ENCODE data around the gene DNAH12. TPM values are rescaled to one million over a fixed set of nuclear protein-coding genes. Genes with fewer than 3 reads are reported as not detected.
"Not testable (repeated sequence)": the region's sequence is repeated elsewhere in the genome, so short reads cannot be mapped to it uniquely, and the experiment has no call there.

DNAH12 gene
- polyA plus RNA-seq, 1 donor from 2014 or later: 1.8 TPM

DNA sequence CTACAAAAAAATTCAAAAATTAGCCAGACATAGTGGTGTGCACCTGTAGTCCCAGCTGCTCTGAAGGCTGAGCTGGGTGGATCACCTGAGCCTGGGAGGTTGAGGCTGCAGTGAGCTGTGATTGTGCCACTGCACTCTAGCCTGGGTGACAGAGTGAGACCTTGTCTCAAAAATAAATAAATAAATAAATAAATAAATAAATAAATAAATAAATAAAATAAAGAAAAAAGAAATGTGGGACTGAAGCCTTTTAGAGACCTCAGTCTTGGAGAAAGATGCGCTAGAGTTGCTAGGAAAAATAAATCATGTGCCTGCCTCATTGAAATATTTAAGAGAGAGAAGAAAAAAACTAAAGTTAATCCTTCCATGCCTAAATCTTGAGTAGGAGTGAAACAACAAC, 187.9 kb downstream of the DNAH12 start:
- H3K9me2 ChIP-seq (ENCODE audit: insufficient read depth, low read length): not testable (repeated sequence)

GRCh38 chr3:57354768-57355167, 189.4 kb downstream of the DNAH12 start:
- no peak overlapping the region for H2AFZ ChIP-seq (ENCODE audit: low read depth, low read length)
- H3K79me2 ChIP-seq (replicated peaks; ENCODE audit: insufficient read depth, low read length): no peaks in the 10 kb centered on the region
- H3K9ac ChIP-seq (ENCODE audit: low read length): no peak overlapping the region
- H3K36me3 ChIP-seq (ENCODE audit: insufficient read depth, low read length): no peaks in the 10 kb centered on the region
- no peaks in the 10 kb centered on the region for H3K27me3 ChIP-seq (ENCODE audit: insufficient read depth, low read depth, low read length)
- no peak overlapping the region for H3K27ac ChIP-seq (ENCODE audit: low read length)
- no peak overlapping the region for H3K4me3 ChIP-seq (ENCODE audit: low read length)
- H4K20me1 ChIP-seq (ENCODE audit: insufficient read depth): no peaks in the 10 kb centered on the region
- TF ChIP-seq CTCF (IDR thresholded peaks at IDR 0.05; ENCODE audit: poor library complexity, severe bottlenecking) (no peak), EP300 (conservative IDR thresholded peaks at IDR 0.05; ENCODE audit: poor library complexity, severe bottlenecking) (no peak), EZH2 (IDR thresholded peaks at IDR 0.05; ENCODE audit: borderline replicate concordance, insufficient read depth, low read length, poor library complexity, severe bottlenecking) (no peak), MXI1 (conservative IDR thresholded peaks at IDR 0.05; ENCODE audit: poor library complexity, severe bottlenecking) (no peak), RAD21 (conservative IDR thresholded peaks at IDR 0.05) (no peak), REST (IDR thresholded peaks at IDR 0.05; ENCODE audit: borderline replicate concordance) (no peak), SMC3 (conservative IDR thresholded peaks at IDR 0.05; ENCODE audit: poor library complexity) (no peak), POLR2AphosphoS5 (IDR thresholded peaks at IDR 0.05) (no peak), TAF1 (IDR thresholded peaks at IDR 0.05; ENCODE audit: low read depth) (no peak)
- no peaks in the 10 kb centered on the region for H3K9me2 ChIP-seq (ENCODE audit: insufficient read depth, low read length)
- no peak overlapping the region for H3K4me2 ChIP-seq (ENCODE audit: low read length)
- H3K9me3 ChIP-seq (ENCODE audit: low read length): no peaks in the 10 kb centered on the region
- H3F3A ChIP-seq (ENCODE audit: insufficient read depth, low read length, poor library complexity, severe bottlenecking): no peaks in the 10 kb centered on the region

More for the DNA sequence above, 187.9 kb downstream of the DNAH12 start:
- not testable (repeated sequence) for H3K36me3 ChIP-seq (ENCODE audit: insufficient read depth, low read length); H4K20me1 ChIP-seq (ENCODE audit: insufficient read depth); H3K27me3 ChIP-seq (ENCODE audit: insufficient read depth, low read depth, low read length); H3K79me2 ChIP-seq (replicated peaks; ENCODE audit: insufficient read depth, low read length); H3K4me3 ChIP-seq (ENCODE audit: low read length); H3K27ac ChIP-seq (ENCODE audit: low read length); H3K9ac ChIP-seq (ENCODE audit: low read length); H3F3A ChIP-seq (ENCODE audit: insufficient read depth, low read length, poor library complexity, severe bottlenecking); H2AFZ ChIP-seq (ENCODE audit: low read depth, low read length); H3K9me3 ChIP-seq (ENCODE audit: low read length); H3K4me2 ChIP-seq (ENCODE audit: low read length)

DNA sequence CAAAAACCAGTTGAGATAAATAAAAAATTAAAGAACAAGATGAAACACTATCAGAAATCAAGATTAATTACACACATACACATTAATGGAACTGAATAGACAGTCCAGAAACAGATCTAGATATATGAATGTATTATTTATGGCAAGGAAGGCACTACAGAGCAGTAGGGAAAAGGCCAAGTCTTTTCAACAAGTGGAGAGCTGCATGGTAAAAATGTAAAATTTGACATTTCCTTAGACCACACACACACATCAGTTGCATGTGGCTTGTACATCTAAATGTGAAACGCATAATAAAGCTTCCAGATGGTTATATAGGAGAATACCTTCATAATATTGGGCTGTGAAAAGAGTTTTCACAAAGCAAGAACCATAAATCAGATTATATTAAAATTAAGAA, 193.9 kb downstream of the DNAH12 start:
- Histone ChIP-seq H3K9me2 (ENCODE audit: insufficient read depth, low read length) (no peaks in the 10 kb centered on the region), H3K27ac (ENCODE audit: low read length) (no peak overlapping the region), H3F3A (ENCODE audit: insufficient read depth, low read length, poor library complexity, severe bottlenecking) (no peaks in the 10 kb centered on the region), H3K9me3 (ENCODE audit: low read length) (no peaks in the 10 kb centered on the region), H3K27me3 (ENCODE audit: insufficient read depth, low read depth, low read length) (no peaks in the 10 kb centered on the region), H3K9ac (ENCODE audit: low read length) (no peak overlapping the region), H3K4me3 (ENCODE audit: low read length) (no peak overlapping the region), H3K79me2 (replicated peaks; ENCODE audit: insufficient read depth, low read length) (no peaks in the 10 kb centered on the region), H4K20me1 (ENCODE audit: insufficient read depth) (no peaks in the 10 kb centered on the region), H3K36me3 (ENCODE audit: insufficient read depth, low read length) (no peaks in the 10 kb centered on the region), H3K4me2 (ENCODE audit: low read length) (no peak overlapping the region), H2AFZ (ENCODE audit: low read depth, low read length) (no peak overlapping the region)
- no peak for TF ChIP-seq EP300 (conservative IDR thresholded peaks at IDR 0.05; ENCODE audit: poor library complexity, severe bottlenecking)

DNA sequence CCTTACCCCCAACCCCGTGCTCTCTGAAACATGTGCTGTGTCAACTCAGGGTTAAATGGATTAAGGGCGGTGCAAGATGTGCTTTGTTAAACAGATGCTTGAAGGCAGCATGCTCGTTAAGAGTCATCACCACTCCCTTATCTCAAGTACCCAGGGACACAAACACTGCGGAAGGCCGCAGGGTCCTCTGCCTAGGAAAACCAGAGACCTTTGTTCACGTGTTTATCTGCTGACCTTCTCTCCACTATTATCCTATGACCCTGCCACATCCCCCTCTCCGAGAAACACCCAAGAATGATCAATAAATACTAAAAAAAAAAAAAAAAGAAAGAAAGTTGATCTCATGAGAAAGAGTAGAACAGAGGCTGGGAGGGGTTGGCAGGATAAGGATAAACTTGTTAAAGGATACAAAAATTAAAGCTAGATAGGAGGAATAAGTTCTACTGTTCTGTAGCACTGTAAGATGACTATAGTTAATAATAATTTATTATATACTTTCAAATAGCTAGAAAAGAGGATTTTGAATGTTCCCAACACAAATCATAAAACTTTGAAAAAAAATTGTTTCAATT, 205.0 kb downstream of the DNAH12 start:
- not testable (repeated sequence) for H3K36me3 ChIP-seq (ENCODE audit: insufficient read depth, low read length); H3K9me2 ChIP-seq (ENCODE audit: insufficient read depth, low read length); H3F3A ChIP-seq (ENCODE audit: insufficient read depth, low read length, poor library complexity, severe bottlenecking); H3K79me2 ChIP-seq (replicated peaks; ENCODE audit: insufficient read depth, low read length); H3K4me3 ChIP-seq (ENCODE audit: low read length); H4K20me1 ChIP-seq (ENCODE audit: insufficient read depth); H3K9me3 ChIP-seq (ENCODE audit: low read length); H3K27me3 ChIP-seq (ENCODE audit: insufficient read depth, low read depth, low read length); H2AFZ ChIP-seq (ENCODE audit: low read depth, low read length); H3K9ac ChIP-seq (ENCODE audit: low read length); H3K4me2 ChIP-seq (ENCODE audit: low read length); H3K27ac ChIP-seq (ENCODE audit: low read length)

GRCh38 chr3:57338272-57339070, 205.7 kb downstream of the DNAH12 start:
- H3K4me2 ChIP-seq (ENCODE audit: low read length); H3K27ac ChIP-seq (ENCODE audit: low read length); H2AFZ ChIP-seq (ENCODE audit: low read depth, low read length); H3K9me2 ChIP-seq (ENCODE audit: insufficient read depth, low read length); H3K9ac ChIP-seq (ENCODE audit: low read length); H3F3A ChIP-seq (ENCODE audit: insufficient read depth, low read length, poor library complexity, severe bottlenecking); H3K9me3 ChIP-seq (ENCODE audit: low read length); H3K36me3 ChIP-seq (ENCODE audit: insufficient read depth, low read length); H3K27me3 ChIP-seq (ENCODE audit: insufficient read depth, low read depth, low read length); H4K20me1 ChIP-seq (ENCODE audit: insufficient read depth); H3K4me3 ChIP-seq (ENCODE audit: low read length); H3K79me2 ChIP-seq (replicated peaks; ENCODE audit: insufficient read depth, low read length): not testable (repeated sequence)

Data from neural cell (in vitro differentiated cells).